ENCODE results near the gene PYM1.

- TF ChIP-seq, protein P1, sequence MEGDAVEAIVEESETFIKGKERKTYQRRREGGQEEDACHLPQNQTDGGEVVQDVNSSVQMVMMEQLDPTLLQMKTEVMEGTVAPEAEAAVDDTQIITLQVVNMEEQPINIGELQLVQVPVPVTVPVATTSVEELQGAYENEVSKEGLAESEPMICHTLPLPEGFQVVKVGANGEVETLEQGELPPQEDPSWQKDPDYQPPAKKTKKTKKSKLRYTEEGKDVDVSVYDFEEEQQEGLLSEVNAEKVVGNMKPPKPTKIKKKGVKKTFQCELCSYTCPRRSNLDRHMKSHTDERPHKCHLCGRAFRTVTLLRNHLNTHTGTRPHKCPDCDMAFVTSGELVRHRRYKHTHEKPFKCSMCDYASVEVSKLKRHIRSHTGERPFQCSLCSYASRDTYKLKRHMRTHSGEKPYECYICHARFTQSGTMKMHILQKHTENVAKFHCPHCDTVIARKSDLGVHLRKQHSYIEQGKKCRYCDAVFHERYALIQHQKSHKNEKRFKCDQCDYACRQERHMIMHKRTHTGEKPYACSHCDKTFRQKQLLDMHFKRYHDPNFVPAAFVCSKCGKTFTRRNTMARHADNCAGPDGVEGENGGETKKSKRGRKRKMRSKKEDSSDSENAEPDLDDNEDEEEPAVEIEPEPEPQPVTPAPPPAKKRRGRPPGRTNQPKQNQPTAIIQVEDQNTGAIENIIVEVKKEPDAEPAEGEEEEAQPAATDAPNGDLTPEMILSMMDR (conservative IDR thresholded peaks at IDR 0.05; ENCODE audit: low read length) = no peak
- TF ChIP-seq EZH2phosphoT487 (IDR thresholded peaks at IDR 0.05; ENCODE audit: borderline replicate concordance) = no peak
These were observed 29.6 kb upstream of the PYM1 start for GRCh38 chr12:55957106-55957859.
